ENCODE data around the gene LAD1. TPM values are rescaled to one million over a fixed set of nuclear protein-coding genes. Genes with fewer than 3 reads are reported as not detected.
A peak's percentile ranks its signal among the peaks of the same experiment; 100 is the strongest.

The LAD1 gene
- total and polyA plus RNA-seq, 4 experiments from 2014 or later, result 0.17 TPM; not detected in 3

GRCh38 chr1:201405484-201405831, 6.3 kb upstream of the LAD1 start:
- Mint-ChIP-seq H3K4me3 (no peak overlapping the region), H3K27me3 (peaks cover 9 to 10% of the 10 kb centered on the region in 2 donors), H3K4me1 (peaks cover 0 to 5% (median under 1%) of the 10 kb centered on the region in 4 donors), H3K27ac (no peak overlapping the region), H3K36me3 (no peaks in the 10 kb centered on the region), H3K9me3 (no peaks in the 10 kb centered on the region)
- POLR2A ChIA-PET (ENCODE audit: partially characterized antibody), result no interaction called here
- Histone ChIP-seq H3K27me3 (ENCODE audit: insufficient read depth, low read length) (peaks cover 7% of the 10 kb centered on the region), H3K36me3 (ENCODE audit: insufficient read depth, low read length) (no peaks in the 10 kb centered on the region), H3K4me3 (ENCODE audit: low read length in 2 of 2) (no peak overlapping the region), H3K9me3 (ENCODE audit: control insufficient read depth in 1 of 2, low read length in 2 of 2) (no peaks in the 10 kb centered on the region), H3K27ac (ENCODE audit: low read depth, low read length) (no peak overlapping the region), H3K4me1 (ENCODE audit: insufficient read depth, low read length) (no peaks in the 10 kb centered on the region)
- CTCF ChIA-PET (ENCODE audit: partially characterized antibody), result interaction anchor here (0.9 to 1.6 kb wide), 5 partner anchors 12 to 52 kb away, joined by 3 to 7 read pairs (median 3); no protein-coding TSS in a partner anchor
- intact Hi-C loops (cut with micrococcal nuclease), result no loop called here
- no peak for DNase-seq

GRCh38 chr1:201404722-201405483, 5.8 kb upstream of the LAD1 start:
- intact Hi-C loops (cut with micrococcal nuclease), result no loop called here
- Mint-ChIP-seq H3K4me1 (peaks cover 0 to 5% (median under 1%) of the 10 kb centered on the region in 4 donors), H3K27me3 (peaks cover 15% of the 10 kb centered on the region in 2 donors), H3K36me3 (no peaks in the 10 kb centered on the region), H3K9me3 (no peaks in the 10 kb centered on the region), H3K4me3 (no peak overlapping the region), H3K27ac (no peak overlapping the region)
- no peak overlapping the region for H3K27ac ChIP-seq (ENCODE audit: low read depth, low read length)
- H3K36me3 ChIP-seq (ENCODE audit: insufficient read depth, low read length), result no peaks in the 10 kb centered on the region
- ChIA-PET CTCF (ENCODE audit: partially characterized antibody) (interaction anchor here (1.0 to 1.6 kb wide), 3 partner anchors 14 to 52 kb away, joined by 3 to 5 read pairs (median 3); no protein-coding TSS in a partner anchor), POLR2A (ENCODE audit: partially characterized antibody) (no interaction called here)
- H3K4me1 ChIP-seq (ENCODE audit: insufficient read depth, low read length), result no peaks in the 10 kb centered on the region
- DNase-seq, result no peak
- H3K27me3 ChIP-seq (ENCODE audit: insufficient read depth, low read length), result peaks cover 10% of the 10 kb centered on the region
- H3K9me3 ChIP-seq (ENCODE audit: control insufficient read depth in 1 of 2, low read length in 2 of 2), result no peaks in the 10 kb centered on the region
- no peak overlapping the region for H3K4me3 ChIP-seq (ENCODE audit: low read length in 2 of 2)

- H3K4me3 Mint-ChIP-seq, result no peak overlapping the region
- Histone ChIP-seq H3K9me3 (ENCODE audit: control insufficient read depth in 1 of 2, low read length in 2 of 2) (no peaks in the 10 kb centered on the region), H3K27me3 (ENCODE audit: insufficient read depth, low read length) (peaks cover 10% of the 10 kb centered on the region), H3K4me3 (ENCODE audit: low read length in 2 of 2) (no peak overlapping the region), H3K27ac (ENCODE audit: low read depth, low read length) (no peak overlapping the region), H3K36me3 (ENCODE audit: insufficient read depth, low read length) (no peaks in the 10 kb centered on the region), H3K4me1 (ENCODE audit: insufficient read depth, low read length) (no peaks in the 10 kb centered on the region)
- H3K36me3 Mint-ChIP-seq, result no peaks in the 10 kb centered on the region
- peaks cover 0 to 5% (median 2%) of the 10 kb centered on the region in 4 donors for H3K4me1 Mint-ChIP-seq
- POLR2A ChIA-PET (ENCODE audit: partially characterized antibody), result no interaction called here
- DNase-seq, result no peak
- H3K9me3 Mint-ChIP-seq, result no peaks in the 10 kb centered on the region
- intact Hi-C loops (cut with micrococcal nuclease), result no loop called here
- peaks cover 13 to 17% of the 10 kb centered on the region in 2 donors for H3K27me3 Mint-ChIP-seq
- CTCF ChIA-PET (ENCODE audit: partially characterized antibody), result interaction anchor here (1.0 kb wide), 1 partner anchor 19 kb away, joined by 3 read pairs; no protein-coding TSS in a partner anchor
- H3K27ac Mint-ChIP-seq, result no peak overlapping the region
Observed at GRCh38 chr1:201404055-201404454, 4.9 kb upstream of the LAD1 start.

DNA sequence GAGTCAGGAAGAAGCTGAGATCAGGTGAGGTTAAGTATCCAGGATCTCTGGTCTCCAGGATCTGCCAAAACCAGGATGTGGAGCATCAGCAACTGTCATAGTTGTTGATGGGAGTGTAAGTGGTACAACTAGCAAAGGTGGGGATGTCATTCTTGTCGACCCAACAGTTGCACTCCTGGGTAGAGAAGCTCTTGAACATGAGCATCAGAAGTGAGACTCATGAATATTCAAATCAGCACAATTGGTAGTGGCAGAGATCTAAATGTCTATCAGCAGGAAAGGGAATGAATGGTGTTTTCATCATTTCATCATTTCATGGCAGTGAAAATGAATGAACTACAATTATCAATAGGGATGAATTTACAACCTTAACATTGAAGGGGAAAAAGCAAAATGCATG, 4.2 kb upstream of the LAD1 start:
- Histone ChIP-seq H3K27me3 (ENCODE audit: insufficient read depth, low read length) (peaks cover 10% of the 10 kb centered on the region), H3K4me1 (ENCODE audit: insufficient read depth, low read length) (no peaks in the 10 kb centered on the region), H3K9me3 (ENCODE audit: control insufficient read depth in 1 of 2, low read length in 2 of 2) (no peaks in the 10 kb centered on the region), H3K4me3 (ENCODE audit: low read length in 2 of 2) (no peak overlapping the region), H3K27ac (ENCODE audit: low read depth, low read length) (no peak overlapping the region), H3K36me3 (ENCODE audit: insufficient read depth, low read length) (no peaks in the 10 kb centered on the region)
- Mint-ChIP-seq H3K27ac (no peak overlapping the region), H3K9me3 (no peaks in the 10 kb centered on the region), H3K27me3 (peaks cover 19% of the 10 kb centered on the region in 2 donors), H3K4me1 (peaks cover 2 to 9% (median 4%) of the 10 kb centered on the region in 4 donors), H3K4me3 (no peak overlapping the region), H3K36me3 (no peaks in the 10 kb centered on the region)
- intact Hi-C loops (cut with micrococcal nuclease), result no loop called here
- ChIA-PET POLR2A (ENCODE audit: partially characterized antibody) (no interaction called here), CTCF (ENCODE audit: partially characterized antibody) (no interaction called here)
- DNase-seq, result no peak

- Mint-ChIP-seq H3K36me3 (no peaks in the 10 kb centered on the region), H3K4me3 (no peak overlapping the region), H3K27me3 (peaks cover 28 to 29% of the 10 kb centered on the region in 2 donors), H3K27ac (no peak overlapping the region), H3K4me1 (peaks cover 0 to 11% (median 6%) of the 10 kb centered on the region in 4 donors), H3K9me3 (no peaks in the 10 kb centered on the region)
- Histone ChIP-seq H3K4me1 (ENCODE audit: insufficient read depth, low read length) (no peaks in the 10 kb centered on the region), H3K36me3 (ENCODE audit: insufficient read depth, low read length) (no peaks in the 10 kb centered on the region), H3K9me3 (ENCODE audit: control insufficient read depth in 1 of 2, low read length in 2 of 2) (no peaks in the 10 kb centered on the region), H3K27me3 (ENCODE audit: insufficient read depth, low read length) (peaks cover 10% of the 10 kb centered on the region), H3K27ac (ENCODE audit: low read depth, low read length) (no peak overlapping the region), H3K4me3 (ENCODE audit: low read length in 2 of 2) (no peak overlapping the region)
- DNase-seq, result no peak
- POLR2A ChIA-PET (ENCODE audit: partially characterized antibody), result no interaction called here
- CTCF ChIA-PET (ENCODE audit: partially characterized antibody), result interaction anchor here (0.7 to 2.1 kb wide), 3 partner anchors 8 to 106 kb away, joined by 3 to 6 read pairs (median 4); no protein-coding TSS in a partner anchor
- intact Hi-C loops (cut with micrococcal nuclease), result no loop called here
Observed at GRCh38 chr1:201401700-201402099, 2.6 kb upstream of the LAD1 start.

DNA sequence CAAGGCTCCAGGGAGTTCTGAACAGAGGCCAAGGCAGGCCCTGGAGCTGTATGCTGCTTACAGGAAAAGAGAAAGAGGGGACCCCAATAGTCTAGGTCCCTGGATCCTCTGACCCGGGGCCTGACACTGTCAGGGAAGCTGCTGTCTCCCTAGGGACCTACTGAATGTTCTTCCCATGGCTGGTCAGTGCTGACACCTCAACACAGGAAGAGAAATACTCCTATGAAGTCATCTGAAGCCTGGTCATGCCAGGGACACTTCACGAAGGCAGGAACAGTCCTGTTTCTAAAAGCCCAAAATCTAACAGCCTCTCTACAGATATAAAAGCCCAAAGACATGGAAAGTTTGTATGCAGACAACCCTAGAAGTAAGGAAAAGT, 1.7 kb upstream of the LAD1 start:
- no peak overlapping the region for H3K4me3 Mint-ChIP-seq
- intact Hi-C loops (cut with micrococcal nuclease), result no loop called here
- H3K9me3 Mint-ChIP-seq, result no peaks in the 10 kb centered on the region
- no peak overlapping the region for H3K27ac ChIP-seq (ENCODE audit: low read depth, low read length)
- peaks cover 34 to 35% of the 10 kb centered on the region in 2 donors for H3K27me3 Mint-ChIP-seq
- ChIA-PET POLR2A (ENCODE audit: partially characterized antibody) (no interaction called here), CTCF (ENCODE audit: partially characterized antibody) (interaction anchor here (1.0 to 2.1 kb wide), 2 partner anchors 8 to 35 kb away, joined by 4 to 6 read pairs; no protein-coding TSS in a partner anchor)
- no peaks in the 10 kb centered on the region for H3K36me3 Mint-ChIP-seq
- H3K4me1 Mint-ChIP-seq, result peaks cover 0 to 11% (median 6%) of the 10 kb centered on the region in 4 donors
- no peaks in the 10 kb centered on the region for H3K36me3 ChIP-seq (ENCODE audit: insufficient read depth, low read length)
- H3K4me3 ChIP-seq (ENCODE audit: low read length in 2 of 2), result no peak overlapping the region
- no peak overlapping the region for H3K27ac Mint-ChIP-seq
- DNase-seq, result no peak
- H3K27me3 ChIP-seq (ENCODE audit: insufficient read depth, low read length), result peaks cover 10% of the 10 kb centered on the region
- H3K9me3 ChIP-seq (ENCODE audit: control insufficient read depth in 1 of 2, low read length in 2 of 2), result no peaks in the 10 kb centered on the region
- H3K4me1 ChIP-seq (ENCODE audit: insufficient read depth, low read length), result no peaks in the 10 kb centered on the region

DNA sequence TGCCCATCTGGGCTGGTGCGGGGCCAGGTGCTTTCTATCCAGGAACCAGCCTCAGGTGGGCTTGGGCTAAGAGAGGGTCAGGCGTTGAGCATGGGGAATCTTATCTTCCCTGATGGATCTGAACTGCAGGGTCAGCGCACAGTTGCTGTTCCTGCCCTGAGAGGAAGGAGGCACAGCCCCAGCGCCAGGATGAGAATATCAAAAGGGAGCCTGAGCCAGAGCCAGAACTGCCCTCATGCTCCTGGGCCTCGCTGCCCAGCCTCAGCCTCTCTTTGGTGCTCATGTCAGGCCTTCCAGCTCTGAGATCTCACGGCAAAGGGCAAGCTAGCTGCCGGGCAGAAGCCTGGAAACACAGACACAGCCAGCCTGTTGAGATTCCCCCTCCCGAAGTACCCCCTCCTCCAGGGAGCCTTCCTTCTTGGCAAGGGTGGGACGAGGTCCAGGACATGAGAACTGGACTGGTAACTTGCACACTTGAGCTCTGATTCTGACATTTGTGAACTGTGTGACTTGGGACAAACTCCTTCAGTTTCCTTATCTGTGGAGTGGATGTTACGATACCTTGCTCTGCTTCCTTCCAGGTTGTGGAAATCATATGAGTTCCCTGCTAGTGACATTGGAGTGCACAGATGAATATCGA, 1.2 kb upstream of the LAD1 start:
- Histone ChIP-seq H3K4me1 (ENCODE audit: insufficient read depth, low read length) (no peaks in the 10 kb centered on the region), H3K36me3 (ENCODE audit: insufficient read depth, low read length) (no peaks in the 10 kb centered on the region), H3K27me3 (ENCODE audit: insufficient read depth, low read length) (peaks cover 10% of the 10 kb centered on the region), H3K4me3 (ENCODE audit: low read length in 2 of 2) (no peak overlapping the region), H3K27ac (ENCODE audit: low read depth, low read length) (no peak overlapping the region), H3K9me3 (ENCODE audit: control insufficient read depth in 1 of 2, low read length in 2 of 2) (no peaks in the 10 kb centered on the region)
- no peaks in the 10 kb centered on the region for H3K9me3 Mint-ChIP-seq
- peaks cover 0 to 11% (median 6%) of the 10 kb centered on the region in 4 donors for H3K4me1 Mint-ChIP-seq
- no peak for DNase-seq
- no peak overlapping the region for H3K27ac Mint-ChIP-seq
- ChIA-PET POLR2A (ENCODE audit: partially characterized antibody) (no interaction called here), CTCF (ENCODE audit: partially characterized antibody) (interaction anchor here (0.6 to 2.1 kb wide), 4 partner anchors 9 to 15 kb away, joined by 3 to 6 read pairs (median 3); no protein-coding TSS in a partner anchor)
- H3K27me3 Mint-ChIP-seq, result peaks cover 35 to 37% of the 10 kb centered on the region in 2 donors
- H3K4me3 Mint-ChIP-seq, result peak overlapping the region in 2 of 8 donors; percentile 41 to 43
- intact Hi-C loops (cut with micrococcal nuclease), result no loop called here
- no peaks in the 10 kb centered on the region for H3K36me3 Mint-ChIP-seq

Data from CD4-positive, alpha-beta memory T cell (primary cell).